IMR-90 (cell line): ENCODE data around the gene CHCHD1. TPM values are rescaled to one million over a fixed set of nuclear protein-coding genes. Genes with fewer than 3 reads are reported as not detected.

Experiments used
- ATAC-seq: fragments of 200-7000 bp; cut with Tn5 transposase; 2 replicates; pipeline ENCODE4 v1.9.1; 2020; ENCODE audit warnings: low read depth, mild to moderate bottlenecking, moderate library complexity
- BruUV-seq: library from RNA; stranded (reverse); fragments of 400-500 nt; replicated peaks from 2 replicates; lab custom pipeline; 2021; lab: Mats Ljungman, UMichigan
- CTCF ChIA-PET: fragments of 300-600 bp; formaldehyde crosslinking; extraction: SDS; loops from one replicate; lab custom pipeline; 2021; ENCODE audit warnings: antibody characterized with exemption; lab: Yijun Ruan, JAX
- POLR2A ChIA-PET: fragments of 300-600 bp; sonication (Branson Sonifier 250); formaldehyde crosslinking; loops from one replicate; lab custom pipeline; 2022; ENCODE audit warnings: antibody characterized with exemption; ENCODE audit not compliant: unreplicated experiment; lab: Charles Lee
- DNase-seq: peaks from one replicate; pipeline ENCODE4 v3.0.0; 2013
- H2AFZ ChIP-seq: replicated peaks from 2 replicates; pipeline ENCODE3; 2013; ENCODE audit warnings: low read length, mild to moderate bottlenecking; ENCODE audit not compliant: poor library complexity
- H2AK5ac ChIP-seq: 2 replicates; pipeline ENCODE4 v1.6.1; 2013; ENCODE audit warnings: low read depth, low read length, inconsistent platforms
- H2AK9ac ChIP-seq: replicated peaks from 2 replicates; pipeline ENCODE3; 2013; ENCODE audit warnings: mild to moderate bottlenecking, low read depth, low read length, moderate library complexity; ENCODE audit not compliant: poor library complexity
- H2BK120ac ChIP-seq: 2 replicates; pipeline ENCODE4 v1.6.1; 2013; ENCODE audit warnings: low read depth, low read length, inconsistent platforms
- H2BK15ac ChIP-seq: 3 replicates; pipeline ENCODE4 v1.6.1; 2013; ENCODE audit warnings: low read depth, low read length, inconsistent platforms
- H2BK20ac ChIP-seq: 2 replicates; pipeline ENCODE4 v1.6.1; 2013; ENCODE audit warnings: low read depth, mild to moderate bottlenecking, inconsistent platforms, low read length, moderate library complexity
- H2BK5ac ChIP-seq: 2 replicates; pipeline ENCODE4 v1.6.1; 2013; ENCODE audit warnings: mild to moderate bottlenecking, low read depth, low read length, inconsistent platforms; ENCODE audit not compliant: poor library complexity, severe bottlenecking
- H3K14ac ChIP-seq: replicated peaks from 2 replicates; pipeline ENCODE4 v1.6.1; 2013; ENCODE audit warnings: low read depth, low read length, inconsistent platforms
- H3K18ac ChIP-seq: 2 replicates; pipeline ENCODE4 v1.6.1; 2013; ENCODE audit warnings: low read depth, low read length, control low read depth
- H3K23ac ChIP-seq: 2 replicates; pipeline ENCODE4 v1.6.1; 2013; ENCODE audit warnings: low read depth, low read length, inconsistent platforms
- H3K27ac ChIP-seq: 2 replicates; pipeline ENCODE4 v1.5.1; 2013; ENCODE audit warnings: mild to moderate bottlenecking, control low read depth, low read length; ENCODE audit not compliant: insufficient read depth
- H3K27me3 ChIP-seq: 2 replicates; pipeline ENCODE4 v1.6.1; 2013; ENCODE audit warnings: low read length; ENCODE audit not compliant: control insufficient read depth, insufficient read depth
- H3K36me3 ChIP-seq: 2 replicates; pipeline ENCODE4 v1.6.1; 2013; ENCODE audit warnings: low read length, mixed read lengths; ENCODE audit not compliant: control insufficient read depth, insufficient read depth
- H3K4ac ChIP-seq: 2 replicates; pipeline ENCODE4 v1.6.1; 2013; ENCODE audit warnings: low read depth, low read length, inconsistent platforms
- H3K4me1 ChIP-seq: 2 replicates; pipeline ENCODE4 v1.6.1; 2013; ENCODE audit warnings: low read length, mixed read lengths; ENCODE audit not compliant: control insufficient read depth, insufficient read depth
- H3K4me2 ChIP-seq: 2 replicates; pipeline ENCODE4 v1.6.1; 2013; ENCODE audit warnings: low read depth, mild to moderate bottlenecking, control low read depth, low read length, moderate library complexity
- H3K4me3 ChIP-seq: 2 replicates; pipeline ENCODE4 v1.5.1; 2013; ENCODE audit warnings: low read depth, mild to moderate bottlenecking, control low read depth, low read length, moderate library complexity; ENCODE audit not compliant: insufficient read depth
- H3K56ac ChIP-seq: 2 replicates; pipeline ENCODE4 v1.6.1; 2013; ENCODE audit warnings: low read length, inconsistent platforms; ENCODE audit not compliant: insufficient read depth; ENCODE audit errors: extremely low read depth
- H3K79me1 ChIP-seq, 2 experiments: 2 replicates each; pipeline ENCODE4 v1.6.1; 2013; ENCODE audit warnings: low read length in 2 of 2, inconsistent platforms in 1 of 2, low read depth in 1 of 2
- H3K9ac ChIP-seq: 2 replicates; pipeline ENCODE4 v1.6.1; 2013; ENCODE audit warnings: low read depth, low read length, control low read depth
- H3K9me1 ChIP-seq: 2 replicates; pipeline ENCODE4 v1.6.1; 2013; ENCODE audit warnings: low read length, inconsistent platforms; ENCODE audit not compliant: insufficient read depth
- H3K9me3 ChIP-seq: 2 replicates; pipeline ENCODE4 v1.6.1; 2013; ENCODE audit warnings: low read length; ENCODE audit not compliant: control insufficient read depth, insufficient read depth
- H4K20me1 ChIP-seq: 2 replicates; pipeline ENCODE4 v1.6.1; 2013; ENCODE audit warnings: low read length, inconsistent platforms; ENCODE audit not compliant: insufficient read depth
- H4K5ac ChIP-seq: 2 replicates; pipeline ENCODE4 v1.6.1; 2013; ENCODE audit warnings: mild to moderate bottlenecking, low read depth, low read length, control low read depth
- H4K8ac ChIP-seq, 2 experiments: 2 replicates each; pipeline ENCODE4 v1.6.1; 2013; ENCODE audit warnings: low read depth in 2 of 2, low read length in 2 of 2, control low read depth in 1 of 2, inconsistent platforms in 1 of 2
- H4K91ac ChIP-seq: 2 replicates; pipeline ENCODE4 v1.6.1; 2013; ENCODE audit warnings: low read depth, low read length, inconsistent platforms; ENCODE audit not compliant: insufficient read depth
- BHLHE40 ChIP-seq: fragments of 150-350 bp; IDR thresholded peaks from 2 replicates; pipeline ENCODE4 v1.6.1; 2016; ENCODE audit warnings: mild to moderate bottlenecking, low read depth, low read length
- CEBPB ChIP-seq: IDR thresholded peaks from 2 replicates; pipeline ENCODE4 v1.6.1; 2012; ENCODE audit warnings: low read depth, low read length, improper control_type of control experiment
- CTCF ChIP-seq: conservative IDR thresholded peaks from 2 replicates; pipeline ENCODE4 v1.5.1; 2012; ENCODE audit warnings: mild to moderate bottlenecking, low read depth, low read length, improper control_type of control experiment
- ELK1 ChIP-seq: fragments of 150-350 bp; IDR thresholded peaks from 2 replicates; pipeline ENCODE4 v1.6.1; 2016; ENCODE audit warnings: low read depth, mild to moderate bottlenecking, low read length, moderate library complexity, borderline replicate concordance
- FOS ChIP-seq: fragments of 150-350 bp; IDR thresholded peaks from 2 replicates; pipeline ENCODE4 v1.6.1; 2016; ENCODE audit warnings: low read depth, low read length
- MAFK ChIP-seq: IDR thresholded peaks from 2 replicates; pipeline ENCODE4 v1.6.1; 2012; ENCODE audit warnings: low read depth, low read length, improper control_type of control experiment
- MAZ ChIP-seq: IDR thresholded peaks from 2 replicates; pipeline ENCODE4 v1.6.1; 2012; ENCODE audit warnings: low read depth, mild to moderate bottlenecking, low read length, improper control_type of control experiment, moderate library complexity, borderline replicate concordance
- MXI1 ChIP-seq: IDR thresholded peaks from 2 replicates; pipeline ENCODE4 v1.6.1; 2012; ENCODE audit warnings: low read depth, mild to moderate bottlenecking, low read length, moderate library complexity, borderline replicate concordance
- POLR2A ChIP-seq: IDR thresholded peaks from 2 replicates; pipeline ENCODE4 v1.6.1; 2012; ENCODE audit warnings: mild to moderate bottlenecking, low read depth, low read length
- RCOR1 ChIP-seq: IDR thresholded peaks from 2 replicates; pipeline ENCODE4 v1.6.1; 2012; ENCODE audit warnings: mild to moderate bottlenecking, low read length, improper control_type of control experiment; ENCODE audit not compliant: insufficient replicate concordance
- USF2 ChIP-seq: fragments of 150-350 bp; IDR thresholded peaks from 2 replicates; pipeline ENCODE4 v1.6.1; 2017; ENCODE audit warnings: mild to moderate bottlenecking, antibody characterized with exemption, low read length, low read depth
- WGBS, 2 experiments: methylation state at CpG; one replicate each; pipeline versions ENCODE4 v1.1.5 to v1.1.7; 2013; ENCODE audit warnings: missing lambda C conversion rate in 2 of 2; ENCODE audit not compliant: insufficient read length in 1 of 2; ENCODE audit errors: extremely low coverage in 2 of 2; 5-methylcytosine and 5-hydroxymethylcytosine counted together
- dilution Hi-C: fragments of 300-500 bp; cut with HindIII; formaldehyde crosslinking; loops from one replicate; pipeline ENCODE4 v1.14.3; 2018; ENCODE audit warnings: low sequenced_read_pairs; ENCODE audit not compliant: unreplicated experiment
- in situ Hi-C: fragments of 300-500 bp; cut with MboI; formaldehyde crosslinking; loops from 3 replicates; pipeline ENCODE4 v1.14.3; 2019; ENCODE audit warnings: low sequenced_read_pairs, inconsistent platforms, mixed read lengths
- intact Hi-C: fragments of 100-400 bp; cut with micrococcal nuclease; formaldehyde crosslinking; loops from 2 replicates; pipeline ENCODE4 v1.10.0; 2022
- polyA plus RNA-seq, 3 experiments: library from polyadenylated mRNA; depleted of rRNA; stranded (reverse); fragments of >200 nt; gene quantifications; 2 replicates each; pipeline ENCODE4 v1.2.3, GENCODE V29; 2012; ENCODE audit warnings: low replicate concordance in 1 of 3
- total RNA-seq: library from RNA; depleted of rRNA; stranded (reverse); fragments of >200 nt; gene quantifications from 2 replicates; pipeline ENCODE4 v1.2.3, GENCODE V29; 2012

The CHCHD1 gene
- total and polyA plus RNA-seq, 2 of the 4 experiments (the other 2 are of a cell fraction): 11.5 to 21.0 TPM

- H2AK9ac ChIP-seq: no peak overlapping the region
Observed at GRCh38 chr10:73798927-73799560, 17.2 kb downstream of the CHCHD1 start.

More at GRCh38 chr10:73798927-73799560, 17.2 kb downstream of the CHCHD1 start:
- Histone ChIP-seq H4K20me1 (peaks cover 3% of the 10 kb centered on the region; the same call in 1 of the 2 replicates), H3K4me1 (no peaks in the 10 kb centered on the region), H3K23ac (no peak overlapping the region), H3K56ac (no peak overlapping the region), H3K9ac (no peak overlapping the region), H3K36me3 (peaks cover 88% of the 10 kb centered on the region), H3K9me3 (no peaks in the 10 kb centered on the region), H2AK5ac (no peak overlapping the region), H4K91ac (no peak overlapping the region), H3K18ac (no peak overlapping the region), H3K79me1 (peaks cover 2 to 10% of the 10 kb centered on the region in 2 experiments; a peak in 2 of 4 replicates), H2BK20ac (no peak overlapping the region), H3K4me2 (no peak overlapping the region), H2BK15ac (no peak overlapping the region), H4K8ac (no peak overlapping the region), H2BK5ac (no peak overlapping the region), H3K14ac (no peak overlapping the region), H3K9me1 (0 out of 2 replicates have a peak, but pooled peaks cover 7% of the 10 kb centered on the region), H3K4me3 (no peak overlapping the region), H3K4ac (no peak overlapping the region), H3K27me3 (no peaks in the 10 kb centered on the region), H2BK120ac (no peak overlapping the region), H2AFZ (no peak overlapping the region), H4K5ac (no peak overlapping the region), H3K27ac (no peak overlapping the region)
- in situ Hi-C loops: no loop called here
- WGBS, 2 experiments: 86% methylated on average over 4 of the region's 10 CpGs; no CpG with 5 or more reads in 1 of the 2 experiments
- TF ChIP-seq USF2 (no peak), CTCF (no peak), MAZ (no peak), FOS (no peak), MAFK (no peak), POLR2A (no peak), ELK1 (no peak), RCOR1 (no peak), MXI1 (no peak), CEBPB (no peak), BHLHE40 (no peak)
- POLR2A ChIA-PET: no interaction called here
- dilution Hi-C loops: no loop called here
- CTCF ChIA-PET: no interaction called here
- no peak for ATAC-seq
- BruUV-seq: no TSS peak
- no peak for DNase-seq
- intact Hi-C loops: no loop called here
